Vagina (tissue), 2 donors: ENCODE measurements around the gene MAP3K10. TPM values are rescaled to one million over a fixed set of nuclear protein-coding genes. Genes with fewer than 3 reads are reported as not detected.

Experiments
- DNase-seq, 2 donors: peaks; one replicate each; pipeline ENCODE4 v3.0.0-alpha.2; 2017; ENCODE audit errors: extremely low spot score in 2 of 2
- H3K27ac ChIP-seq: fragments of 200-600 bp; sonication (generic); one replicate; pipeline ENCODE4 v1.5.1; 2019
- H3K27me3 ChIP-seq: fragments of 200-600 bp; sonication (generic); one replicate; pipeline ENCODE4 v1.5.1; 2019
- H3K36me3 ChIP-seq, 2 donors: fragments of 200-600 bp; sonication (generic); one replicate each; pipeline ENCODE4 v1.5.1; 2017 to 2019
- H3K4me1 ChIP-seq: fragments of 200-600 bp; sonication (generic); one replicate; pipeline ENCODE4 v1.5.1; 2019
- H3K4me3 ChIP-seq, 2 donors: fragments of 200-600 bp; sonication (generic); 1 replicate in 1 of 2; 2 replicates in 1 of 2; pipeline ENCODE4 v1.5.1; 2016 to 2019
- H3K9me3 ChIP-seq: fragments of 200-600 bp; sonication (generic); one replicate; pipeline ENCODE4 v1.5.1; 2019
- CTCF ChIP-seq, 3 experiments: fragments of 450-650 bp in 2 of 3; fragments of 200-600 bp in 1 of 3; sonication (generic) in 1 of 3; IDR thresholded peaks; one replicate each; pipeline ENCODE4 v1.5.1; 2017 to 2019; ENCODE audit warnings: antibody characterized with exemption in 3 of 3, mild to moderate bottlenecking in 2 of 3, moderate library complexity in 2 of 3
- POLR2A ChIP-seq, 2 donors: fragments of 450-650 bp; IDR thresholded peaks; one replicate each; pipeline ENCODE4 v1.6.1; 2017; ENCODE audit warnings: antibody characterized with exemption in 2 of 2, mild to moderate bottlenecking in 2 of 2, moderate library complexity in 2 of 2
- POLR2AphosphoS5 ChIP-seq, 2 donors: sonication (generic); formaldehyde crosslinking; IDR thresholded peaks; one replicate each; pipeline ENCODE4 v1.9.0; 2017; ENCODE audit warnings: antibody characterized with exemption in 2 of 2, mild to moderate bottlenecking in 2 of 2, low read depth in 1 of 2; ENCODE audit not compliant: insufficient read depth in 1 of 2
- intact Hi-C: fragments of 100-400 bp; cut with DNase I; formaldehyde crosslinking; loops from one replicate; pipeline ENCODE4 v1.15.1; 2023
- total RNA-seq: library from RNA; depleted of rRNA; stranded (reverse); fragments of >200 nt; gene quantifications from one replicate; pipeline ENCODE4 v1.2.3, GENCODE V29; 2016

Gene MAP3K10
- total RNA-seq, 1 donor from 2014 or later = 10.6 TPM

GRCh38 chr19:40252395-40252794 is 61.2 kb downstream of the MAP3K10 start:
- no peaks in the 10 kb centered on the region for H3K9me3 ChIP-seq
- DNase-seq = no peak
- no peak overlapping the region for H3K4me3 ChIP-seq
- TF ChIP-seq POLR2A (IDR thresholded peaks at IDR 0.05) = no peak
- no peak for TF ChIP-seq CTCF (IDR thresholded peaks at IDR 0.05)
- no peak for TF ChIP-seq POLR2AphosphoS5 (IDR thresholded peaks at IDR 0.05; ENCODE audit: insufficient read depth in 1 of 2, low read depth in 1 of 2)
- no peaks in the 10 kb centered on the region for H3K27me3 ChIP-seq
- intact Hi-C loops = no loop called here
- H3K36me3 ChIP-seq = peaks cover 0 to 33% of the 10 kb centered on the region in 2 donors
- peaks cover 32% of the 10 kb centered on the region for H3K4me1 ChIP-seq
- H3K27ac ChIP-seq = no peak overlapping the region

GRCh38 chr19:40253611-40254092 is 62.4 kb downstream of the MAP3K10 start:
- H3K27ac ChIP-seq = no peak overlapping the region

GRCh38 chr19:40254714-40255418 is 63.6 kb downstream of the MAP3K10 start:
- Histone ChIP-seq H3K4me3 (no peak overlapping the region), H3K36me3 (peaks cover 0 to 33% of the 10 kb centered on the region in 2 donors), H3K27me3 (no peaks in the 10 kb centered on the region), H3K27ac (no peak overlapping the region), H3K4me1 (peaks cover 34% of the 10 kb centered on the region), H3K9me3 (no peaks in the 10 kb centered on the region)
- intact Hi-C loops = no loop called here
- TF ChIP-seq POLR2A (IDR thresholded peaks at IDR 0.05) (no peak), CTCF (IDR thresholded peaks at IDR 0.05) (no peak), POLR2AphosphoS5 (IDR thresholded peaks at IDR 0.05; ENCODE audit: insufficient read depth in 1 of 2, low read depth in 1 of 2) (no peak)
- DNase-seq = no peak

More at GRCh38 chr19:40253611-40254092, 62.4 kb downstream of the MAP3K10 start:
- Histone ChIP-seq H3K9me3 (no peaks in the 10 kb centered on the region), H3K27me3 (no peaks in the 10 kb centered on the region), H3K4me3 (no peak overlapping the region), H3K4me1 (peaks cover 27% of the 10 kb centered on the region), H3K36me3 (peaks cover 0 to 33% of the 10 kb centered on the region in 2 donors)
- no peak for DNase-seq
- no peak for TF ChIP-seq CTCF (IDR thresholded peaks at IDR 0.05)
- TF ChIP-seq POLR2A (IDR thresholded peaks at IDR 0.05) = no peak
- TF ChIP-seq POLR2AphosphoS5 (IDR thresholded peaks at IDR 0.05; ENCODE audit: insufficient read depth in 1 of 2, low read depth in 1 of 2) = no peak
- intact Hi-C loops = no loop called here

- Histone ChIP-seq H3K4me3 (no peak overlapping the region), H3K36me3 (peaks cover 0 to 33% of the 10 kb centered on the region in 2 donors), H3K27ac (no peak overlapping the region), H3K4me1 (peaks cover 37% of the 10 kb centered on the region), H3K27me3 (no peaks in the 10 kb centered on the region), H3K9me3 (no peaks in the 10 kb centered on the region)
- DNase-seq = no peak
- TF ChIP-seq POLR2A (IDR thresholded peaks at IDR 0.05) (no peak), CTCF (IDR thresholded peaks at IDR 0.05) (no peak), POLR2AphosphoS5 (IDR thresholded peaks at IDR 0.05; ENCODE audit: insufficient read depth in 1 of 2, low read depth in 1 of 2) (no peak)
- intact Hi-C loops = no loop called here
These were observed 64.5 kb downstream of the MAP3K10 start for GRCh38 chr19:40255619-40256166.

GRCh38 chr19:40256512-40256911 is 65.3 kb downstream of the MAP3K10 start:
- intact Hi-C loops = no loop called here
- no peak overlapping the region for H3K27ac ChIP-seq

More at GRCh38 chr19:40256512-40256911, 65.3 kb downstream of the MAP3K10 start:
- Histone ChIP-seq H3K27me3 (no peaks in the 10 kb centered on the region), H3K36me3 (peaks cover 0 to 33% of the 10 kb centered on the region in 2 donors), H3K4me1 (peaks cover 43% of the 10 kb centered on the region), H3K4me3 (no peak overlapping the region), H3K9me3 (no peaks in the 10 kb centered on the region)
- no peak for DNase-seq
- no peak for TF ChIP-seq CTCF (IDR thresholded peaks at IDR 0.05)
- no peak for TF ChIP-seq POLR2A (IDR thresholded peaks at IDR 0.05)
